ENCODE data around the gene CDRT15.
"Not testable (repeated sequence)": the region's sequence is repeated elsewhere in the genome, so short reads cannot be mapped to it uniquely, and the experiment has no call there.

CDRT15 gene

DNA sequence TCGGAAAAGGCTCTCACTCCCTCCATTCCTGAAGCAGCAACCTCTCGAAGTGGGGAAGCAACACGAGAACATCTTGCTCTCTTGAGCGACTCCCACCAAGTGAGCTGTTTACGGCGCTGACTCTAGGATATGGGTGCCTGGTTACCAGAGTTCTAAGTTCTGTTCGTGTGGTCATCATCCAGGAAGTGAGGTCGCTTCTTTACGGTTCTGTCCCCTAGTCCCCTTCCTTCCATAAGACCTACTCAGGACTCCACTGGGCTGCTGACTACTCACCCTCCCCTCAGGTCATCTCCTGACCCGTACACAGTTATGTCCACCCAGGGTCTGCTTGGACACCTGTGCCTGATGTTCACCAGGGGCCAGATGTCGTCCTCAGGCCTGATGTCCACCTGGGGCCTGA, at the start of gene CDRT15:
TSS of gene CDRT15 (minus strand) at position 101 of the 400 bp plus-strand sequence. CDS start at position 72, 29 bp downstream.
- not testable (repeated sequence) for DNase-seq (ENCODE audit: extremely low read depth, low read depth); H3K4me3 ChIP-seq (replicated peaks; ENCODE audit: low read depth, low read length)

DNA sequence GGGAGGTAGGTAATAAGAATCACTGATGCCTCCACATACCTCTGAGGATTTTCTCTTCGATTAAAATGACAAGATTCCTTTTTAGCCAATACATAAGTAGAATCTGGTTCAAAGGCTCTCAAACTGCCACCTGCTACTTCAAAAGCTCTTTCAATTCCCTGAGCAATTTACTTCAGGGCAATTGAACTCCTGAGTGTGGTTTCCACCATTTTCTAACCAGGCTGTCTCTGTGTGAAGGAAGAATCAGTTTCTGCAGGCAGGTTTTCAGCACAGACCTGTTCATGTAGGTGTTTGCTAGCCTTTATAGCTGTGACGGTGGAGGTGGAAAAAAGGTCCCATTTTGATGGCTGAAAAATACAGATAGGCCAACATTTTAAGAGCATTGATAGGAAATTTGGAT, 46.1 kb upstream of the CDRT15 start:
- H3K4me3 ChIP-seq (replicated peaks; ENCODE audit: low read depth, low read length) = no peak overlapping the region
- DNase-seq (ENCODE audit: extremely low read depth, low read depth) = no peak
- TF ChIP-seq, protein P1, sequence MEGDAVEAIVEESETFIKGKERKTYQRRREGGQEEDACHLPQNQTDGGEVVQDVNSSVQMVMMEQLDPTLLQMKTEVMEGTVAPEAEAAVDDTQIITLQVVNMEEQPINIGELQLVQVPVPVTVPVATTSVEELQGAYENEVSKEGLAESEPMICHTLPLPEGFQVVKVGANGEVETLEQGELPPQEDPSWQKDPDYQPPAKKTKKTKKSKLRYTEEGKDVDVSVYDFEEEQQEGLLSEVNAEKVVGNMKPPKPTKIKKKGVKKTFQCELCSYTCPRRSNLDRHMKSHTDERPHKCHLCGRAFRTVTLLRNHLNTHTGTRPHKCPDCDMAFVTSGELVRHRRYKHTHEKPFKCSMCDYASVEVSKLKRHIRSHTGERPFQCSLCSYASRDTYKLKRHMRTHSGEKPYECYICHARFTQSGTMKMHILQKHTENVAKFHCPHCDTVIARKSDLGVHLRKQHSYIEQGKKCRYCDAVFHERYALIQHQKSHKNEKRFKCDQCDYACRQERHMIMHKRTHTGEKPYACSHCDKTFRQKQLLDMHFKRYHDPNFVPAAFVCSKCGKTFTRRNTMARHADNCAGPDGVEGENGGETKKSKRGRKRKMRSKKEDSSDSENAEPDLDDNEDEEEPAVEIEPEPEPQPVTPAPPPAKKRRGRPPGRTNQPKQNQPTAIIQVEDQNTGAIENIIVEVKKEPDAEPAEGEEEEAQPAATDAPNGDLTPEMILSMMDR (IDR thresholded peaks at IDR 0.05; ENCODE audit: low read depth, low read length, missing control alignments) = no peak

DNA sequence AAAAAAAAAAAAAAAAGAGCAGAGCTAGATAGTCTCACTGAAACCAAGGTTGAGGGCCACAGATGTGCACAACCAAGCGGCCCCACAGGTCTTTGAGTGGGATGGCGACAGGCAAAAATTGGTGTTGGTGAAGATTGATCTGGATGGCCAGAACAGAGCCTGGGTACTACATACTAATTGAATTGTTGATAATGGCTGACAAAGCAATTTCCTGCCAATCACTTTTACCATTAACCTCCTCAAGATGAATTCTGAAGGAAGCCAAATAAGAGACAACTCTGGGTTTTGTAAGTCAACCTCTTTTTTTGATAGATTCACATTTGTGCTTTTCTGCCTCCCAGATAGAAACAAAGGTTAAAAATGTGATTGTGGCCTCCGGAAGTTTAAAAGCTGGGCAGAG, 44.9 kb upstream of the CDRT15 start:
- DNase-seq (ENCODE audit: extremely low read depth, low read depth) = no peak
- H3K4me3 ChIP-seq (replicated peaks; ENCODE audit: low read depth, low read length) = no peak overlapping the region
- TF ChIP-seq, protein P1 (IDR thresholded peaks at IDR 0.05; ENCODE audit: low read depth, low read length, missing control alignments) = no peak

DNA sequence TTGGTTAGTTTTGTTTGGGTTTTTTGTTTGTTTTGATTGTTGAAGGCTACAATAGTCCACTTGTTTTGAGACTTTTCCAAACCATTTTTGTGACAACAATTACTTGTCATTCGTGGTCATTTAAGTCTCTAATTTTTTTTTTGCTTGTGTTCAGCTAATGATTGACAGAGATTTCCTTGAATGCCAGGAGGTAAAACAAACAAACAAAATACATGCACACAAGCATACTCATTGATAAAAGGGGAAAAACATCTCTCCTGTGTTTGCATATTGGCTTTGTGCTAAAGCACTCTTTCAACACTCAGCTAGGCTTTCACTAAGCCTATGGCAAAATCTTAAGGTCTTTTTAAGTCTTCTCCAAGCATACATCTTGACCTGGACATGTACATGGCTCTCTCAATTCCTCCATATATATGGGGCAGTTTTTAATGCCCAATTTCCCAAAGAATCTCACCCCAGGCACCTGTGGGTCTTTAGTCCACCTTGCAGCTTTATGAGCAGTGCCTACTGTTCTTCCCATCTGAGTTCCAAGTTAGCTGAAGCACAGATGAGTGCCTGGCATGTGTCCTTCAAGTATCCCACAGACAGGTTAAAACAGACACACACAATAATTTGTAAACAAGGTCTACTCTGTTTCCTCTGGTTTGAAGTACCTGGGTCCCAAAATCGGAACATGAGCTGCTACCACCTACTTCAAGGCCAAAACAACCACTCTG, 40.0 kb upstream of the CDRT15 start:
- no peak for DNase-seq (ENCODE audit: extremely low read depth, low read depth)
- no peak overlapping the region for H3K4me3 ChIP-seq (replicated peaks; ENCODE audit: low read depth, low read length)
- TF ChIP-seq, protein P1 (IDR thresholded peaks at IDR 0.05; ENCODE audit: low read depth, low read length, missing control alignments) = no peak

DNA sequence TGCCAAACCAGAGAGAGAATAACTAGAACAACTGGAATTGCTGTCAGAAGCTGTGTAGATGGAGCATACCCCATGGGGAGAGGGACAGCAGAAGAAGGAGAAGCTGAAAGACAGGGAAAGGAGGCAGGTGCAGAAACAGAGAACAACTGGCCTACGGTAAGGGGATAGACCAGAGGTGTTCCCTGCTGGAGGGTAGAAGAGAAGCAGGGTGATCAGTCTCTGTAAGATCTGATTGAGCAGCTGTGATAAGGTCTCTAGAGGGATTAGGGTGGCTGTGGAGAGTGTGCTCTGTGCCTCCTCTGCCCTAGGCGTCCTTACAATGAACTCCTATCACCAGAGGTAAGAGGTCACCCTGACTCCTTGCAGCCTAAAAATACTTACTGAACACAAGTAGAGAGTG, 33.8 kb upstream of the CDRT15 start:
- no peak overlapping the region for H3K4me3 ChIP-seq (replicated peaks; ENCODE audit: low read depth, low read length)
- DNase-seq (ENCODE audit: extremely low read depth, low read depth) = no peak
- TF ChIP-seq, protein P1 (IDR thresholded peaks at IDR 0.05; ENCODE audit: low read depth, low read length, missing control alignments) = no peak

DNA sequence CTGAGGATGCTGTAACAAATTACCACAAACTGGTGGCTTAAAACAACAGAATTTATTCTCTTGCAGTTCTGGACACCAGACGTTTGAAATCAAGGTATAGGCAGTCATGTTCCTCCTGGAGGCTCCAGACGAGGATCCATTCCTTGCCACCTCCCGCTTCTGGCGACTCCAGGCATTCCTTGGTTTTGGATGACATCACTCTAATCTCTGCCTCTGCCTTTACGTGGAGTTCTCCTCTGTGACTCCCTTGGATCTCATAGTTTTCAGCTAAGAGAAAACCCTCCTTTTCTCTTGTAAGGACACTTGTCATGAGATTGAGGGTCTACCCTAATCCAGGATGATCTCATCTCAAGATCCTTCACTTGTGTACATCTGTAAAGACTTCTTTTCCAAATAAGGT, 32.8 kb upstream of the CDRT15 start:
- TF ChIP-seq, protein P1 (IDR thresholded peaks at IDR 0.05; ENCODE audit: low read depth, low read length, missing control alignments) = no peak
- no peak for DNase-seq (ENCODE audit: extremely low read depth, low read depth)
- no peak overlapping the region for H3K4me3 ChIP-seq (replicated peaks; ENCODE audit: low read depth, low read length)

DNA sequence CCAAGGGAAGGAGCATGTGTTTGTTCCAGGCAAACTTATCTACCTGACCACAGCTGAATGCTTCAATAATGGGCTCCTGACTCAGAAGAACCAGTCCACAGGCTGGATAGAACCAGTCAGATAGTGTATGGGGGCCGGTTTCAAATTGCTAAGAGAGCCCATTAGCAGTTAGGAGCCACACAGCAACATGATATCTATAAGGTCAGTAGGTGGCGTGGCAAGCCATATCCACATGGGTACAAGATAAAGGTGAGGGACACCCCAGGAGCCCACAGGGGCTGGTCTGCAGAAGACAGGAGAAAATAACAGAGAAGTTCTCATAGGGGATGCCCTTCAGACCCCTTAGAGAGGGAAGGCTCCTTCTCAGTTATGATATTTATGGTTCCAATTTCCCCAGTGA, 31.6 kb upstream of the CDRT15 start:
- TF ChIP-seq, protein P1 (IDR thresholded peaks at IDR 0.05; ENCODE audit: low read depth, low read length, missing control alignments) = no peak
- H3K4me3 ChIP-seq (replicated peaks; ENCODE audit: low read depth, low read length) = no peak overlapping the region
- no peak for DNase-seq (ENCODE audit: extremely low read depth, low read depth)

Data from HFF-Myc (cell line).